H1 (cell line): Measurements from ENCODE around the gene ANXA7. TPM values are rescaled to one million over a fixed set of nuclear protein-coding genes. Genes with fewer than 3 reads are reported as not detected.

ENCODE experiments used
- KDM4A ChIP-seq: IDR thresholded peaks from one replicate; pipeline ENCODE4 v1.7.1; 2012; ENCODE audit warnings: low read depth, mild to moderate bottlenecking, moderate library complexity, low read length, inconsistent platforms; ENCODE audit not compliant: severe bottlenecking
- polyA plus RNA-seq, 7 experiments: library from polyadenylated mRNA; depleted of rRNA in 3 of 7; stranded (reverse) in 5 of 7; unstranded in 2 of 7; fragments of >200 nt in 5 of 7; fragments of 200-250 nt in 2 of 7; gene quantifications; 1 replicate in 5 of 7; 2 replicates in 1 of 7; 4 replicates in 1 of 7; pipeline versions ENCODE4 v1.2.1 to v1.2.3, GENCODE V29; 2011 to 2013; ENCODE audit warnings: missing spikeins in 2 of 7, mixed read lengths in 2 of 7
- total RNA-seq: library from RNA; stranded (reverse); fragmentation: NEBNext Ultra II Directional; extraction: Animal tissue kit (Norgen Biotek cat#: 25700); gene quantifications from 2 replicates; pipeline ENCODE4 v1.2.1, GENCODE V29; 2021

The ANXA7 gene
- total and polyA plus RNA-seq, 2 of the 8 experiments (the other 6 are each of a cell fraction or from before 2014, with no cell fraction given) = 37.1 to 63.6 TPM

GRCh38 chr10:73408978-73409521 lies 4.8 kb downstream of the ANXA7 start (continued):
- no peak for TF ChIP-seq KDM4A
- TF ChIP-seq, all 59 proteins: peak for 0
